OCI-LY1 (cell line): ENCODE results near the gene CCNJL.

Source experiments
- H2AFZ ChIP-seq: fragments of 200-600 bp; sonication (generic), shearing (Covaris generic); 2 replicates; pipeline ENCODE4 v1.6.0; 2014; ENCODE audit warnings: antibody characterized with exemption, mild to moderate bottlenecking, low read length
- H3F3A ChIP-seq: fragments of 200-600 bp; sonication (generic), shearing (Covaris generic); 2 replicates; pipeline ENCODE4 v1.6.0; 2014; ENCODE audit warnings: mild to moderate bottlenecking, antibody characterized with exemption, low read length, moderate library complexity; ENCODE audit not compliant: insufficient read depth
- H3K27ac ChIP-seq: fragments of 200-600 bp; sonication (generic); 2 replicates; pipeline ENCODE4 v1.5.1; 2014; ENCODE audit warnings: low read length, mixed run types, mild to moderate bottlenecking, low read depth; ENCODE audit not compliant: poor library complexity, severe bottlenecking
- H3K27me3 ChIP-seq: fragments of 200-600 bp; sonication (generic); 2 replicates; pipeline ENCODE4 v1.6.0; 2014; ENCODE audit warnings: antibody characterized with exemption, mild to moderate bottlenecking, low read length, moderate library complexity; ENCODE audit not compliant: insufficient read depth
- H3K36me3 ChIP-seq: fragments of 200-600 bp; sonication (generic); 2 replicates; pipeline ENCODE4 v1.6.1; 2014; ENCODE audit warnings: mild to moderate bottlenecking, antibody characterized with exemption, low read length, moderate library complexity, mixed read lengths; ENCODE audit not compliant: insufficient read depth
- H3K4me1 ChIP-seq: fragments of 200-600 bp; sonication (generic); 2 replicates; pipeline ENCODE4 v1.5.1; 2014; ENCODE audit warnings: mild to moderate bottlenecking, low read length, moderate library complexity; ENCODE audit not compliant: insufficient read depth, severe bottlenecking
- H3K4me2 ChIP-seq: fragments of 200-600 bp; sonication (generic), shearing (Covaris generic); 2 replicates; pipeline ENCODE4 v1.6.1; 2014; ENCODE audit warnings: low read length
- H3K4me3 ChIP-seq: fragments of 200-600 bp; sonication (generic); 2 replicates; pipeline ENCODE4 v1.5.1; 2014; ENCODE audit warnings: low read length, low read depth, mild to moderate bottlenecking, mixed read lengths; ENCODE audit not compliant: poor library complexity, severe bottlenecking
- H3K79me2 ChIP-seq: fragments of 200-600 bp; shearing (Covaris generic); 2 replicates; pipeline ENCODE4 v1.6.1; 2016; ENCODE audit warnings: mixed run types, low read length, mixed read lengths; ENCODE audit not compliant: insufficient read depth
- H3K9ac ChIP-seq: fragments of 200-600 bp; sonication (generic), shearing (Covaris generic); 2 replicates; pipeline ENCODE4 v1.6.1; 2014; ENCODE audit warnings: mild to moderate bottlenecking, low read length, mixed read lengths
- H3K9me2 ChIP-seq: fragments of 200-600 bp; sonication (generic), shearing (Covaris generic); 2 replicates; pipeline ENCODE4 v1.6.1; 2014; ENCODE audit warnings: low read depth, mild to moderate bottlenecking, low read length, mixed read lengths
- H3K9me3 ChIP-seq: fragments of 200-600 bp; shearing (Covaris generic); 2 replicates; pipeline ENCODE4 v1.6.1; 2014; ENCODE audit warnings: low read length, mixed read lengths
- H4K20me1 ChIP-seq: fragments of 200-600 bp; sonication (generic), shearing (Covaris generic); 2 replicates; pipeline ENCODE4 v1.6.0; 2016; ENCODE audit warnings: mild to moderate bottlenecking, low read length; ENCODE audit not compliant: insufficient read depth
- CTCF ChIP-seq: fragments of 200-600 bp; sonication (generic), shearing (Covaris generic); IDR thresholded peaks from 2 replicates; pipeline ENCODE4 v1.5.1; 2017; ENCODE audit warnings: mild to moderate bottlenecking, antibody characterized with exemption, low read length, moderate library complexity, mixed read lengths
- EZH2 ChIP-seq: fragments of 200-600 bp; sonication (generic), shearing (Covaris generic); IDR thresholded peaks from 2 replicates; pipeline ENCODE4 v1.8.0; 2017; ENCODE audit warnings: borderline replicate concordance, mixed run types, mild to moderate bottlenecking, antibody characterized with exemption, low read length, moderate library complexity, mixed read lengths

Gene CCNJL

GRCh38 chr5:160266044-160266443 lies 46.3 kb downstream of the CCNJL start:
- Histone ChIP-seq H3K27ac (no peak overlapping the region), H3K4me1 (peaks cover 1% of the 10 kb centered on the region), H3K4me3 (no peak overlapping the region), H2AFZ (no peak overlapping the region), H3F3A (no peaks in the 10 kb centered on the region), H4K20me1 (no peaks in the 10 kb centered on the region), H3K9me3 (no peaks in the 10 kb centered on the region), H3K79me2 (no peaks in the 10 kb centered on the region), H3K4me2 (no peak overlapping the region), H3K9me2 (no peaks in the 10 kb centered on the region), H3K9ac (no peak overlapping the region), H3K36me3 (no peaks in the 10 kb centered on the region), H3K27me3 (0 out of 2 replicates have a peak, but pooled peaks cover 4% of the 10 kb centered on the region)
- TF ChIP-seq EZH2 (no peak), CTCF (no peak)

DNA sequence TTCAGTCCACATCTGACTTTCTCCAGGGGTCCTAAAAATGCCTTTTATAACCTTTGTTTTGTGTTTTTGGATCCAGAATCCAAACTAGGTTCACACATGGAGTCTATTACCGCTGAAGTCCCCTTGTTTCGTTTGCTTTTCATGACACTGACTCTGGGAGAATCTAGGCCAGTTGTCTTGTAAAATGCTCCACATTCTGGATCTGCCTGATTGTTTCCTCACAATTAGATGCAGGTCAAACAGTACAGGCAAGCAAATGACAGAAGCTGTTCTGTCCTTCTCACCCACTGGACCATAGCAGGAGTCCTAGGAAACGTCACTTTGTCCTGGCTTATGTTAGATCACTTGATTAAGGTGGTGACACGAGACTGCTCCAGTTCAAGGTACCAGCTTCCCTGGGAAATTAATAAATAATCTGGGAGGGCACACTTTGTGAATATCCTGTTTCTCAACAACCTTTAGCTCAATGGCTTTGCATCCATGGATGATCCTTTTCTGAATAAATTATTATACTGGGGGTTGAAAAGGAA lies 49.0 kb downstream of the CCNJL start:
- no peaks in the 10 kb centered on the region for H3K4me1 ChIP-seq
- no peak overlapping the region for H3K4me2 ChIP-seq
- no peak overlapping the region for H2AFZ ChIP-seq
- no peaks in the 10 kb centered on the region for H3K9me2 ChIP-seq
- no peaks in the 10 kb centered on the region for H3F3A ChIP-seq
- H3K9ac ChIP-seq: no peak overlapping the region
- no peak for TF ChIP-seq EZH2
- TF ChIP-seq CTCF: no peak
- 0 out of 2 replicates have a peak, but pooled peaks cover 4% of the 10 kb centered on the region for H3K27me3 ChIP-seq
- no peaks in the 10 kb centered on the region for H4K20me1 ChIP-seq
- H3K9me3 ChIP-seq: no peaks in the 10 kb centered on the region
- no peak overlapping the region for H3K4me3 ChIP-seq
- no peak overlapping the region for H3K27ac ChIP-seq
- H3K79me2 ChIP-seq: no peaks in the 10 kb centered on the region
- H3K36me3 ChIP-seq: no peaks in the 10 kb centered on the region

GRCh38 chr5:160262151-160263074 lies 50.0 kb downstream of the CCNJL start:
- TF ChIP-seq CTCF: no peak
- no peak for TF ChIP-seq EZH2
- H3K4me2 ChIP-seq: no peak overlapping the region
- no peaks in the 10 kb centered on the region for H3K79me2 ChIP-seq
- no peaks in the 10 kb centered on the region for H3K4me1 ChIP-seq
- H3K4me3 ChIP-seq: no peak overlapping the region
- 0 out of 2 replicates have a peak, but pooled peaks cover 4% of the 10 kb centered on the region for H3K27me3 ChIP-seq
- H3K9ac ChIP-seq: no peak overlapping the region
- no peak overlapping the region for H3K27ac ChIP-seq
- no peak overlapping the region for H2AFZ ChIP-seq
- H4K20me1 ChIP-seq: no peaks in the 10 kb centered on the region
- no peaks in the 10 kb centered on the region for H3K9me3 ChIP-seq
- no peaks in the 10 kb centered on the region for H3F3A ChIP-seq
- H3K36me3 ChIP-seq: no peaks in the 10 kb centered on the region
- no peaks in the 10 kb centered on the region for H3K9me2 ChIP-seq
